Measurements from ENCODE around the gene NCL. TPM values are rescaled to one million over a fixed set of nuclear protein-coding genes. Genes with fewer than 3 reads are reported as not detected.

NCL gene
- total RNA-seq, 1 donor from 2014 or later, result 298 TPM

GRCh38 chr2:231469583-231469950 is 5.3 kb upstream of the NCL start:
- Mint-ChIP-seq H3K4me3 (ENCODE audit: unreplicated experiment) (no peak overlapping the region), H3K36me3 (ENCODE audit: low read depth) (no peaks in the 10 kb centered on the region), H3K4me1 (ENCODE audit: low read depth) (peaks cover 6% of the 10 kb centered on the region), H3K27ac (ENCODE audit: unreplicated experiment) (no peak overlapping the region), H3K9me3 (ENCODE audit: low read depth) (no peaks in the 10 kb centered on the region), H3K27me3 (ENCODE audit: low read depth) (peaks cover 11% of the 10 kb centered on the region)
- no peak for DNase-seq (ENCODE audit: low spot score)
- TF ChIP-seq CTCF (IDR thresholded peaks at IDR 0.05), result no peak

- TF ChIP-seq CTCF (IDR thresholded peaks at IDR 0.05), result no peak
- peaks cover 4% of the 10 kb centered on the region for H3K36me3 Mint-ChIP-seq (ENCODE audit: low read depth)
- peaks cover 13% of the 10 kb centered on the region for H3K4me1 Mint-ChIP-seq (ENCODE audit: low read depth)
- H3K27me3 Mint-ChIP-seq (ENCODE audit: low read depth), result peaks cover 7% of the 10 kb centered on the region
- no peak overlapping the region for H3K27ac Mint-ChIP-seq (ENCODE audit: unreplicated experiment)
- H3K9me3 Mint-ChIP-seq (ENCODE audit: low read depth), result no peaks in the 10 kb centered on the region
- DNase-seq (ENCODE audit: low spot score), result no peak
- H3K4me3 Mint-ChIP-seq (ENCODE audit: unreplicated experiment), result no peak overlapping the region
These were observed 3.6 kb upstream of the NCL start for GRCh38 chr2:231467613-231468530.

- H3K27ac Mint-ChIP-seq (ENCODE audit: unreplicated experiment), result no peak overlapping the region
- H3K27me3 Mint-ChIP-seq (ENCODE audit: low read depth), result peaks cover 4% of the 10 kb centered on the region
- DNase-seq (ENCODE audit: low spot score), result no peak
- peaks cover 8% of the 10 kb centered on the region for H3K36me3 Mint-ChIP-seq (ENCODE audit: low read depth)
- peaks cover 21% of the 10 kb centered on the region for H3K4me1 Mint-ChIP-seq (ENCODE audit: low read depth)
- no peaks in the 10 kb centered on the region for H3K9me3 Mint-ChIP-seq (ENCODE audit: low read depth)
- TF ChIP-seq CTCF (IDR thresholded peaks at IDR 0.05), result no peak
- no peak overlapping the region for H3K4me3 Mint-ChIP-seq (ENCODE audit: unreplicated experiment)
These were observed 2.8 kb upstream of the NCL start for GRCh38 chr2:231467016-231467545.

GRCh38 chr2:231464576-231465540 is 574 bp upstream of the NCL start:
- Mint-ChIP-seq H3K4me3 (ENCODE audit: unreplicated experiment) (peak overlapping the region; percentile 97), H3K27me3 (ENCODE audit: low read depth) (no peaks in the 10 kb centered on the region), H3K4me1 (ENCODE audit: low read depth) (peaks cover 34% of the 10 kb centered on the region), H3K9me3 (ENCODE audit: low read depth) (no peaks in the 10 kb centered on the region), H3K27ac (ENCODE audit: unreplicated experiment) (peak overlapping the region; percentile 100), H3K36me3 (ENCODE audit: low read depth) (peaks cover 28% of the 10 kb centered on the region)
- DNase-seq (ENCODE audit: low spot score), result peak; percentile 99
- no peak for TF ChIP-seq CTCF (IDR thresholded peaks at IDR 0.05)

Measured in chondrocyte (in vitro differentiated cells).